GM21786 (cell line): ENCODE data around the gene ARMH2.
"Not testable (repeated sequence)": the region's sequence is repeated elsewhere in the genome, so short reads cannot be mapped to it uniquely, and the experiment has no call there.

Source experiments
- ATAC-seq: cut with Tn5 transposase; IDR thresholded peaks from one replicate; pipeline ENCODE4 v1.9.1; 2021; ENCODE audit not compliant: unreplicated experiment

The ARMH2 gene

DNA sequence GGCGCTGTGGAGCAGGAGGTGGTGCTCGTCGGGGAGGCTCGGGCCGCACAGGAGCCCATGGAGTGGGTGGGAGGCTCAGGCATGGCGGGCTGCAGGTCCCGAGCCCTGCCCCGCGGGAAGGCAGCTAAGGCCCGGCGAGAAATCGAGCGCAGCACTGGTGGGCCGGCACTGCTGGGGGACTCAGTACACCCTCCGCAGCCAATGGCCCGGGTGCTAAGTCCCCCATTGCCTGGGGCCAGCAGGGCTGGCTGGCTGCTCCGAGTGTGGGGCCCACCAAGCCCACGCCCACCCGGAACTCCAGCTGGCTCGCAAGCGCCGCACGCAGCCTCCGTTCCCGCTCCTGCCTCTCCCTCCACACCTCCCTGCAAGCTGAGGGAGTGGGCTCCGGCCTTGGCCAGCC is 32.7 kb downstream of the ARMH2 start:
- not testable (repeated sequence) for ATAC-seq

DNA sequence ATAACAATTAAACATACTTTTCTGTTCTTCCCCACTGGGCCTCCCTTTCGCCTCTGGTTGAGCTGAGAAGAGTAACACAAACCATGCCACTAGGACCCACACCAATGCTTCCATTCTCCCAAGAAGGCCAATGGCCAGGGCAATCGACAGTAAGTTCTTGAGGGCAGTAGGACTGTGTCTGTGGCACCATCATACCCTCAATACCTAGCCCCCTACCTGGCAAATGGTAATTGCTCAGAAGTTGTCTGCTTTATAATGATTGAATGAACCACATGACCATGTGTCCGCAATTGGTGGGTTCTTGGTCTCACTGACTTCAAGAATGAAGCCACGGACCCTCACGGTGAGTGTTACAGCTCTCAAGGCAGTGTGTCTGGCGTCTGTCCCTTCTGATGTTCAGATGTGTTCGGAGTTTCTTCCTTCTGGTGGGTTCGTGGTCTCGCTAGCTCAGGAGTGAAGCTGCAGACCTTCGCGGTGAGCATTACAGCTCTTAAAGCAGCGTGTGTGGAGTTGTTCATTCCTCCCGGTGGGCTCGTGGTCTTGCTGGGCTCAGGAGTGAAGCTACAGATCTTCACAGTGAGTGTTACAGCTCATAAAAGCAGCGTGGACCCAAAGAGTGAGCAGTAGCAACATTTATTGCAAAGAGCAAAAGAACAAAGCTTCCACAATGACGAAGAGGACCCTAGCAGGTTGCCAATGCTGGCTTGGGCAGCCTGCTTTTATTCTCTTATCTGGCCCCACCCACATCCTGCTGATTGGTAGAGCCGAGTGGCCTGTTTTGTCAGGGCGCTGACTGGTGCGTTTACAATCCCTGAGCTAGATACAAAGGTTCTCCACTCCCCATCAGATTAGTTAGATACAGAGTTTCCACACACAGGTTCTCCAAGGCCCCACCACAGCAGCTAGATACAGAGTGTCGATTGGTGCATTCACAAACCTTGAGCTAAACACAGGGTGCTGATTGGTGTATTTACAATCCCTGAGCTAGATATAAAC is 33.6 kb downstream of the ARMH2 start:
- ATAC-seq = not testable (repeated sequence)

DNA sequence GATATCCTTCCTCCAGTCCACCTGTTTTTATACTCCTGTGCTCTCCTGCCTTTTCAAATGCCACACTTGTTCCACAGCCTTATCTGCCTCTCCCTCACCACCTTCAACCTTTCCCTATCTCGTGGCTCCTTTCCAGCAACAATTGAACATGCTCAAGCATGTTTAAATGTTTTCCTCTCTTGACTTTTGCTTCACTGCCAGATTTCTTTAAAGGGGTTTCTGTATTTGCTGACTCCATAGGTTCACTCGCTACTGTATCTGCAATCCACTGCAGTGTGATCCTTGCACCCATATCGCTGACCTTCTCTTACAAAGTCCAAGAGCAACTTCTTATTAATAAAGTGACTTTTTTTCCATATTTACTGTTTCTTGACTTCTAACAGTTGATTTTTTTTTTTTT is 35.1 kb downstream of the ARMH2 start:
- no peak for ATAC-seq

DNA sequence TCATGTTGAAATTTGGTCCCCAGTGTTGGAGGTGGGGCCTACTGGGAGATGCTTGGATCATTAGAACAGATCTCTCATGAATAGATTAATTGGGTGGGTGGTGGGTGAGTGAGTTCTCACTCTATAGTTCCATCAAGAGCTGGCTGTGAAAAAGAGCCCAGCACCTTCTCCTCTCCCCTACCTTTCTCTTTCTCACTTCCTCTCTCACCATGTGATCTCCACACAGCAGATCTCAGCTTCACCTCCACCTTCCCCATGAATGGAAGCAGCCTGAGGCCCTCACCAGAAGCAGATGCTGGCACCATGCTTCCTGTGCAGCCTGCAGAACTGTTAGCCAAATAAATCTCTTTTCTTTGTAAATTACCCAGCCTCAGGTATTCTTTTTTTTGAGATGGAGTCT is 36.9 kb downstream of the ARMH2 start:
- no peak for ATAC-seq

DNA sequence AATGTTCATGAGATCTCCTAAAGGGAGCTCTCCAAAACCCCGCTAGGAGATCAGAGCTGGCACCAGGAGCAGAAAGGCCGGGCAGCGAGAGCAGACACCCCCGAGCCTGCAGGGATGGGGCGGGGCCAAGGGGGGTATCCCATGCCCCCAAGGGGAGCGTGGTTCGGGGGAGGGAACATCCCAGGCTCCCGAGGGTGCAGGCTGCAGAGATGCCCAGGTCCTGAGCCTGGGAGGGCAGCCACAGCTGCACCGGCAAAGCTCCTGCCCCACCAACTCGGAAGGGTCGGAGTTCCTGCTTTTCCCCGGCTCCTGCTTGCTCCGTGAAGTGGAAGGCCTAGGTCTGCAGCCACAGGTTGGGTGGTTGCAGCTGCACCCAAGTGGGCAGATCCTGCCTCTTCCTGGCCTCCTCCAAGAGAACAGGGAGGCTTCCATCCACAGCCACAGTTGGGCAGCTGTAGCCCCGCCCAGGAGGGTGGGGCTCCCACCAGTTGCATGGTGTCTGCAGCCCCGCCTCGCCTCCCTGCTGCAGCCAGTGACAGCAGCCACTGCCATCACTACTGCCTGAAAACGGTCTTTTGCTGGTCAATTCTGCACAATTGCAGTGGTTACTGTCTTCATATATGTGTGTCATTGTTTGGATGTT is 37.4 kb downstream of the ARMH2 start:
- ATAC-seq = no peak

DNA sequence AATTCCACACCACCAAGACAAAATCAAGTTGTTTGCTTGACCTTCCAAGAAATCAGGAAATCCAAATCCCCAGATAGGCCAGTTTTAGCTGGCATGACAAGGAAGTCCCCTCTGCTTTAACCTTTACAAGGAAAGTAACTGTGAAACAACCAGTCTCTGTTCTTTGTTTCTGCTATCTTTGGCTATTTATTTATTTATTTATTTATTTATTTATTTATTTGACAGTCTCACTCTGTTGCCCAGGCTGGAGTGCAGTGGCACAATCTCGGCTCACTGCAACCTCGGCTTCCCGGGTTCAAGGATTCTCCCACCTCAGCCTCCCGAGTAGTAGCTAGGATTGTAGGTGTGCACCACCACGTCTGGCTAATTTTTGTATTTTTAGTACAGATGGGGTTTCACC is 38.5 kb downstream of the ARMH2 start:
- ATAC-seq = no peak

DNA sequence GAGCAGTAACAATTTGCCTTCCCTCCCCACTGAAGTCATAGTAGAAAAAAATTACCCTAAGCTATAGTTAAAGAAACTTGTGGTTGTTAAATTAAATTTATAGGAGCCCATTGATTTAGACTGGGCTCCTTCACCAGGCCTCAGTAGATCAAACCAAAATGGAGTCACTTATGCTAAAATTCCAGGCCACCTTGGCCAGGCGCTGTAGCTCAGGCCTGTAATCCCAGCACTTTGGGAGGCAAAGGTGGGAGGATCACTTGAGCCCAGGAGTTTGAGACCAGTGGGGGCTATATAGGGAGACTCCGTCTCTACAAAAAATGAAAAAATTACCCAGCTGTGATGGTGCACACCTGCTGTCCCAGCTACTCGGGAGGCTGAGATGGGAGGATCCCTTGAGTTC is 39.0 kb downstream of the ARMH2 start:
- ATAC-seq = no peak

DNA sequence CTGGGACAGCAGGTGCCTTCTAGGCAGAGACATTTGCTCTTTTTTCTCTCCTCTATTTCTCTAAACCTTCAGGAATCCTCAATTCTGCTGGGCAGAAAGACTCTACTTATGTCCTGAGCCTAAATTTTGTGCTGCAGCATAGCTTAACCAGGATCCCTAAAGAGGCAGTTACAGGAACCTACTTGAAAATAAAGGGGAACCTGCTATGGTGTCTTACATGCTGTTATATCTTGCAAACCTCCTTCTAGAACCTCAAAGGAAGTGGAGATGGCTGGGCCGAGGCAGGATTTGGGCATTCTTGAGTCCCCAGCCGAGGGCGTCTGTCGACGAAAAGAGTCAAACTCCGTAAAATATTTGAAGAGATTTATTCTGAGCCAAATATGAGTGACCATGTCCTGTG is 41.1 kb downstream of the ARMH2 start:
- ATAC-seq = no peak

DNA sequence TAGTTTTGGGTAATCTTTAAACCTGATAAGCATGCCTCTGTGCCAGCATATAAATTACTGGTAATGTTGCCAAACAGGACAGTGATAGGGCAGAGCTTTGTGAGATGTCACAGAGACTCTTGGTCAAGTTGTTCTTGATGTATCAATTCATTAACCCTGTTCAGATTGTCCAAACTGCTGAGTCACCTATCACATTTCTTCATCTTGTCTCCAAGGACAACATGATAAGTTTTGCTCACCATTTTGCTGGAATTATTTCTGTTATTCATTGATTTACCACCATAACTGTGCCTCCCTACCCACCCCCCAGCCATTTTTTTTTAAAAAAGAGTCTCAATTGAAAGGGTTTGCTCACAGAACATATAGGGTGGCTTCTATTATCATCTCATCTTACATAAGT is 43.4 kb downstream of the ARMH2 start:
- no peak for ATAC-seq

DNA sequence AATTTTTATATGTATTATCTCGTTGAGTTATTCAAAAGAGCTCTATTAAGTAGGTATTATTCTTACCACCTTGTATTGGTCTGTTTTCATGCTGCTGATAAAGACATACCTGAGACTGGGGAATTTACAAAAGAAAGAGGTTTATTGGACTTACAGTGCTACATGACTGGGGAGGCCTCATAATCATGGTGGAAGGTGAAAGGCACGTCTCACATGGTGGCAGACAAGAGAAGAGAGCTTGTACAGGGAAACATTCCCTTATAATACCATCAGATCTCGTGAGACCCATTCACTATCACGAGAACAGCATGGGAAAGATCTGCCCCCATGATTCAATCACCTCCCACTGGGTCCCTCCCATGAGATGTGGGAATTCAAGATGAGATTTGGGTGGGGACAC is 44.3 kb downstream of the ARMH2 start:
- not testable (repeated sequence) for ATAC-seq

DNA sequence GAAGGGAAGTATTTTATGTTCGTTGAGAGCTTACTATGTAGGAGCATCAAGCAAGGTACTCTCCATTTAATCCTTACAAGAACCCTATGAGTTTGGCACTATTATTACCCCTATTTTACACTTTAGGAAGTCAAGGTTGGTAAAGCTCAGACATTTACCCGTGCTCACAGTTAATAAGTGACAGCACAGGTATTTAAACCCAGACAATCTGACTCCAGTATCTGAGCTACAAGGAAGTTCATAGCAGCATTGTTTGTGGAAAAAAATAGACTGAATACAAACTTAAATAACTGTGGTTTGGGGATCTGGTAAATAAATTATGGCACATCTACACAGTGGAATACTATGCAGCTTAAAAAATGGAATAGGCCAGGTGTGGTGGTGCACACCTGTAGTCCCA is 45.2 kb downstream of the ARMH2 start:
- ATAC-seq = no peak

DNA sequence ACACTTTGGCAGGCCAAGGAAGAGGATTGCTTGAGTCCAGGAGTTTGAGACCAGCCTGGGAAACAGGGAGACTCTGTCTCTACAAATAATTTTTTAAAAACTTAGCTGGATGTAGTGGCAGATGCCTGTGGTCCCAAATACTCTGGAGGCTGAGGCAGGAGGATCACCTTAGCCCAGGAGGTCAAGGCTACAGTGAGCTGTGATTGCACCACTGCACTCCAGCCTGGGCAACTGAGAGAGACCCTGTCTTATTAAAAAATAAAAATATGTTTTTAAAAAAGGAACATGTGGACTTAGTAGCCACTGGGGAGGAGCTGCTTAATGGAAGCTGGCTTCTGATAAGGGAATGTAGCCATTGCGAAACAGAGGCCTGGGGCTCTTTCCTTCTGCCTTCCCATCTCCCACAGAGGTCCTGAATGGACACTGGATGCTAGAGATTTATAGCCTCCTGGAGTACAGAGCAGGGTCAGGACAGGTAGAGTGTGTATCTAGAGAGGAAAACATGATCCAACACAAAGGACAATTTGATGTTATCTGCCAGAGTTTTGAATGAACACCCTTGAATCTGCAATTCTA is 45.7 kb downstream of the ARMH2 start:
- ATAC-seq = no peak

DNA sequence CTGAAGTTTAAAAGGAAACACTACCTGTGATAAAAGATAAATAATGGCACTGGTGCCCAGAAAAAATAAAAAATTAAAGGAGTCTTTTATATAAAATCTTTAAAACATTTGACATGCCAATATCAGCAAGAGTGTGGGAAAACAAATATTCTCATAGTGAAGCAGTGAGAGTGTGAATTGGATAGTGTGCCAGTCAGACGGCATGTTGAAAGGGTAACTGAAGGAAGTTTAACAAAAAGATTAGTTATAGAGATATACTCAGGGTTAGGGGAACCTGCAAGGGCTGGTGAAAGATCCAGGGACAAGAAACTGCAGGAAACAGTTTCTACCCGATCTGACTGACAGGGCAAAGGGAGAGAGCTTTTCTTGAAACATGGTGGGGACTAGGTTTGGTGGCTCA is 46.2 kb downstream of the ARMH2 start:
- ATAC-seq = no peak

DNA sequence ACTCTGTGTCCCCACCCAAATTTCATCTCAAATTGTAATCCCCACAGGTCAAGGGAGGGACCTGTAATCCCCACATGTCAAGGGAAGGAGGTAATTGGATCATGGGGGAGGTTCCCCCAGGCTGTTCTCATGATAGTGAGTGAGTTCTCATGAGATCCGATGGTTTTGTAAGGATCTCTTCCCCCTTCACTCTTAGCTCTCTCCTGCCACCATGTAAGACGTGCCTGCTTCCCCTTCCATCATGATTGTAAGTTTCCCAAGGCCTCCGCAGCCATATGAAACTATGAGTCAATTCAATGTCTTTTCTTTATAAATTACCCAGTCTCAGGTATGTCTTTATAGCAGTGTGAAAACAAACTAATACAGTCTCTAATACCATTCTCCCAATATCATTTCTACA is 47.8 kb downstream of the ARMH2 start:
- not testable (repeated sequence) for ATAC-seq

DNA sequence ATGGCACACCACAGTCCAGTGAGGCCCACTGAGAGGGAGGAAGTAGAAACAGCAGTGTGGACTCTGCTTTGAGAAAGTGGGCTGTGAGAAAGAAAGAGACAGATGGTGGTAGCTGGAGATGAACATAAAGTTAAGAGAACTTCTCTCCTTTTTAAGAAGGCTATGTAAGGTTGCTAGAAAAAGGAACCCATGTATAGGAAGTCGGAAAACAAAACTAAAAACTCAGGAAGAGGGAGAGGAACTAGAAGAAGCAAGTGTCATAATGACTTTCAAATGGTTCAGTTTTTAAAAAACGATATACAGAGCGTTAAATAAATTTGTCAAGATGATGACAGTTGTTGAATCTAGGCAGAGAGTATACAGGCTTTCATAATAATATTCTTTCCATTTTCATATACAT is 49.4 kb downstream of the ARMH2 start:
- no peak for ATAC-seq
